MCF 10A (cell line): ENCODE measurements around the gene SDK1. TPM values are rescaled to one million over a fixed set of nuclear protein-coding genes. Genes with fewer than 3 reads are reported as not detected.

Experiments
- BruUV-seq: library from RNA; stranded (reverse); fragments of 400-500 nt; replicated peaks from 2 replicates; lab custom pipeline; 2021; lab: Mats Ljungman, UMichigan
- CTCF ChIA-PET: fragments of 300-600 bp; sonication (Branson Sonifier 250); formaldehyde crosslinking; extraction: SDS; loops from one replicate; lab custom pipeline; 2021; ENCODE audit warnings: antibody characterized with exemption, inconsistent platforms; lab: Yijun Ruan, JAX
- POLR2A ChIA-PET: fragments of 300-600, 350-650 bp; sonication (Branson Sonifier 250); formaldehyde crosslinking; extraction: SDS; loops from one replicate; lab custom pipeline; 2020; ENCODE audit warnings: antibody characterized with exemption, inconsistent platforms; lab: Yijun Ruan, JAX
- DNase-seq: peaks from one replicate; pipeline ENCODE4 v3.0.0-alpha.2; 2018; ENCODE audit not compliant: unreplicated experiment
- H3K27ac Mint-ChIP-seq: one replicate; pipeline ENCODE4 v1.8.0; 2022; ENCODE audit warnings: mild to moderate bottlenecking, low read depth, mixed read lengths; ENCODE audit not compliant: unreplicated experiment
- H3K27me3 Mint-ChIP-seq: one replicate; pipeline ENCODE4 v1.8.0; 2022; ENCODE audit warnings: mixed read lengths; ENCODE audit not compliant: insufficient read depth, unreplicated experiment
- H3K36me3 Mint-ChIP-seq: one replicate; pipeline ENCODE4 v1.8.0; 2022; ENCODE audit warnings: mild to moderate bottlenecking, moderate library complexity, mixed read lengths; ENCODE audit not compliant: insufficient read depth, unreplicated experiment
- H3K4me1 Mint-ChIP-seq: one replicate; pipeline ENCODE4 v1.8.0; 2022; ENCODE audit warnings: mixed read lengths; ENCODE audit not compliant: insufficient read depth, unreplicated experiment
- H3K4me3 Mint-ChIP-seq: one replicate; pipeline ENCODE4 v1.8.0; 2022; ENCODE audit warnings: mild to moderate bottlenecking, moderate library complexity, mixed read lengths; ENCODE audit not compliant: unreplicated experiment
- H3K9me3 Mint-ChIP-seq: one replicate; pipeline ENCODE4 v1.8.0; 2022; ENCODE audit warnings: mixed read lengths; ENCODE audit not compliant: unreplicated experiment
- CTCF ChIP-seq: fragments of 200-600 bp; IDR thresholded peaks from one replicate; pipeline ENCODE4 v1.8.0; 2022; ENCODE audit warnings: antibody characterized with exemption, mild to moderate bottlenecking; ENCODE audit not compliant: unreplicated experiment
- intact Hi-C: fragments of 100-400 bp; cut with micrococcal nuclease; formaldehyde crosslinking; loops from 2 replicates; pipeline ENCODE4 v1.14.1; 2022
- total RNA-seq: library from RNA; stranded (reverse); gene quantifications from 2 replicates; pipeline ENCODE4 v1.2.3, GENCODE V29; 2022

Gene SDK1
- total RNA-seq, 1 experiment from 2014 or later = 3.3 TPM

GRCh38 chr7:3488829-3489228 lies 187.8 kb downstream of the SDK1 start:
- Mint-ChIP-seq H3K27me3 (no peaks in the 10 kb centered on the region), H3K4me3 (no peak overlapping the region), H3K36me3 (no peaks in the 10 kb centered on the region), H3K9me3 (no peaks in the 10 kb centered on the region), H3K27ac (no peak overlapping the region), H3K4me1 (peaks cover 8% of the 10 kb centered on the region)
- intact Hi-C loops = no loop called here
- TF ChIP-seq CTCF = no peak
- ChIA-PET CTCF (interaction anchor here (0.5 to 0.7 kb wide), 3 partner anchors 23 to 476 kb away, joined by 3 to 4 read pairs (median 3); no protein-coding TSS in a partner anchor), POLR2A (no interaction called here)
- DNase-seq = no peak
- BruUV-seq = no TSS peak

GRCh38 chr7:3493499-3493898 lies 192.4 kb downstream of the SDK1 start:
- CTCF ChIA-PET = no interaction called here
- H3K36me3 Mint-ChIP-seq = no peaks in the 10 kb centered on the region
- no TSS peak for BruUV-seq
- peaks cover 20% of the 10 kb centered on the region for H3K4me1 Mint-ChIP-seq
- peak overlapping the region; percentile 20 for H3K27ac Mint-ChIP-seq
- peak; percentile 21 for DNase-seq
- peaks cover 3% of the 10 kb centered on the region for H3K9me3 Mint-ChIP-seq
- H3K4me3 Mint-ChIP-seq = peak overlapping the region; percentile 15
- intact Hi-C loops = no loop called here
- POLR2A ChIA-PET = no interaction called here
- TF ChIP-seq CTCF = no peak
- H3K27me3 Mint-ChIP-seq = no peaks in the 10 kb centered on the region

- Mint-ChIP-seq H3K9me3 (peaks cover 13% of the 10 kb centered on the region), H3K27ac (no peak overlapping the region), H3K36me3 (no peaks in the 10 kb centered on the region), H3K4me1 (peaks cover 20% of the 10 kb centered on the region), H3K4me3 (no peak overlapping the region), H3K27me3 (no peaks in the 10 kb centered on the region)
- ChIA-PET POLR2A (interaction anchor here (0.6 kb wide), 1 partner anchor 15 kb away, joined by 3 read pairs; no protein-coding TSS in a partner anchor), CTCF (interaction anchor here (0.6 to 0.8 kb wide), 2 partner anchors 9 to 1074 kb away, joined by 3 to 4 read pairs; no protein-coding TSS in a partner anchor)
- no peak for TF ChIP-seq CTCF
- intact Hi-C loops = no loop called here
- no peak for DNase-seq
- no TSS peak for BruUV-seq
These were observed 193.9 kb downstream of the SDK1 start for GRCh38 chr7:3494947-3495346.

- Mint-ChIP-seq H3K36me3 (no peaks in the 10 kb centered on the region), H3K27ac (no peak overlapping the region), H3K4me1 (peaks cover 20% of the 10 kb centered on the region), H3K4me3 (no peak overlapping the region), H3K9me3 (peaks cover 18% of the 10 kb centered on the region), H3K27me3 (no peaks in the 10 kb centered on the region)
- intact Hi-C loops = no loop called here
- ChIA-PET CTCF (interaction anchor here (0.6 kb wide), 1 partner anchor 1074 kb away, joined by 3 read pairs; no protein-coding TSS in a partner anchor), POLR2A (no interaction called here)
- no peak for DNase-seq
- BruUV-seq = no TSS peak
- TF ChIP-seq CTCF = no peak
These were observed 194.5 kb downstream of the SDK1 start for GRCh38 chr7:3495530-3495929.
